Measurements from ENCODE around the gene NFS1.
"Not testable (repeated sequence)": the region's sequence is repeated elsewhere in the genome, so short reads cannot be mapped to it uniquely, and the experiment has no call there.

The NFS1 gene

GRCh38 chr20:35710884-35711587, 11.9 kb upstream of the NFS1 start:
- H3K4me3 ChIP-seq (replicated peaks in 1 of 2; ENCODE audit: low read depth in 2 of 2, low read length in 2 of 2) = no peak overlapping the region
- TF ChIP-seq CTCF (IDR thresholded peaks at IDR 0.05; ENCODE audit: low read depth, low read length) = no peak
- peak in 1 of 2 donors; percentile 2 for DNase-seq (ENCODE audit: low read depth in 2 of 2)

GRCh38 chr20:35710039-35710438, 10.9 kb upstream of the NFS1 start:
- TF ChIP-seq CTCF (IDR thresholded peaks at IDR 0.05; ENCODE audit: low read depth, low read length) = no peak
- no peak for DNase-seq (ENCODE audit: low read depth in 2 of 2)
- H3K4me3 ChIP-seq (replicated peaks in 1 of 2; ENCODE audit: low read depth in 2 of 2, low read length in 2 of 2) = no peak overlapping the region

GRCh38 chr20:35709259-35709658, 10.1 kb upstream of the NFS1 start:
- TF ChIP-seq CTCF (IDR thresholded peaks at IDR 0.05; ENCODE audit: low read depth, low read length) = no peak
- DNase-seq (ENCODE audit: low read depth in 2 of 2) = no peak

GRCh38 chr20:35708502-35708901, 9.3 kb upstream of the NFS1 start:
- H3K4me3 ChIP-seq (replicated peaks in 1 of 2; ENCODE audit: low read depth in 2 of 2, low read length in 2 of 2) = no peak overlapping the region
- peak in 1 of 2 donors; percentile 1 for DNase-seq (ENCODE audit: low read depth in 2 of 2)
- no peak for TF ChIP-seq CTCF (IDR thresholded peaks at IDR 0.05; ENCODE audit: low read depth, low read length)

More at GRCh38 chr20:35709259-35709658, 10.1 kb upstream of the NFS1 start:
- H3K4me3 ChIP-seq (replicated peaks in 1 of 2; ENCODE audit: low read depth in 2 of 2, low read length in 2 of 2) = no peak overlapping the region

- not testable (repeated sequence) for H3K4me3 ChIP-seq (replicated peaks in 1 of 2; ENCODE audit: low read depth in 2 of 2, low read length in 2 of 2)
- peak in 1 of 2 donors; percentile 0 for DNase-seq (ENCODE audit: low read depth in 2 of 2)
Observed at GRCh38 chr20:35706591-35707529, 7.7 kb upstream of the NFS1 start.

GRCh38 chr20:35705894-35706293, 6.7 kb upstream of the NFS1 start:
- not testable (repeated sequence) for H3K4me3 ChIP-seq (replicated peaks in 1 of 2; ENCODE audit: low read depth in 2 of 2, low read length in 2 of 2)
- peak in 1 of 2 donors; percentile 1 for DNase-seq (ENCODE audit: low read depth in 2 of 2)

- DNase-seq (ENCODE audit: low read depth in 2 of 2) = no peak
Observed at GRCh38 chr20:35704514-35705261, 5.5 kb upstream of the NFS1 start.

More at GRCh38 chr20:35704514-35705261, 5.5 kb upstream of the NFS1 start:
- no peak overlapping the region for H3K4me3 ChIP-seq (replicated peaks in 1 of 2; ENCODE audit: low read depth in 2 of 2, low read length in 2 of 2)
- no peak for TF ChIP-seq CTCF (IDR thresholded peaks at IDR 0.05; ENCODE audit: low read depth, low read length)
